Adrenal gland (tissue), 12 donors: ENCODE results near the gene MT1F. TPM values are rescaled to one million over a fixed set of nuclear protein-coding genes. Genes with fewer than 3 reads are reported as not detected.

Experiments
- DNase-seq, 7 donors: peaks; one replicate each; pipeline ENCODE4 v3.0.0-alpha.2; 2019 to 2020
- H3K27ac ChIP-seq, 5 donors: fragments of 200-600 bp; sonication (generic) in 4 of 5; 1 replicate in 3 of 5; 2 replicates in 2 of 5; pipeline versions ENCODE4 v1.5.1 to v1.8.0; 2016 to 2020; ENCODE audit warnings: mild to moderate bottlenecking in 1 of 5
- H3K27me3 ChIP-seq: fragments of 200-600 bp; 2 replicates; pipeline ENCODE4 v1.8.0; 2021
- H3K36me3 ChIP-seq, 2 donors: fragments of 200-600 bp; replicated peaks in 1 of 2; 1 replicate in 1 of 2; 2 replicates in 1 of 2; pipeline versions ENCODE4 v1.5.1 to v1.8.0; 2018 to 2022
- H3K4me1 ChIP-seq, 2 donors: fragments of 200-600 bp; replicated peaks in 1 of 2; 1 replicate in 1 of 2; 2 replicates in 1 of 2; pipeline versions ENCODE4 v1.5.1 to v1.8.0; 2018 to 2021
- H3K4me3 ChIP-seq, 4 donors: fragments of 200-600 bp; sonication (generic) in 3 of 4; one replicate each; pipeline ENCODE4 v1.5.1; 2016 to 2018
- H3K9me3 ChIP-seq, 3 donors: fragments of 200-600 bp; sonication (generic) in 1 of 3; replicated peaks in 1 of 3; 1 replicate in 2 of 3; 2 replicates in 1 of 3; pipeline versions ENCODE4 v1.5.1 to v1.8.0; 2016 to 2021
- CTCF ChIP-seq, 6 experiments: fragments of 450-650 bp in 4 of 6; fragments of 200-600 bp in 2 of 6; sonication (generic) in 1 of 6; IDR thresholded peaks; 1 replicate in 5 of 6; 2 replicates in 1 of 6; pipeline versions ENCODE4 v1.5.1 to v1.8.0; 2016 to 2021; ENCODE audit warnings: antibody characterized with exemption in 6 of 6, mild to moderate bottlenecking in 2 of 6, moderate library complexity in 1 of 6
- POLR2A ChIP-seq, 2 donors: fragments of 450-650 bp; IDR thresholded peaks; one replicate each; pipeline ENCODE4 v1.6.1; 2017; ENCODE audit warnings: antibody characterized with exemption in 2 of 2, mild to moderate bottlenecking in 2 of 2, moderate library complexity in 1 of 2
- WGBS, 4 donors: extraction: QIAGEN DNeasy Blood & Tissue Kit in 2 of 4; methylation state at CpG; one replicate each; pipeline versions ENCODE4 v1.1.5 to v1.1.7; 2013 to 2017; 5-methylcytosine and 5-hydroxymethylcytosine counted together
- intact Hi-C, 2 donors: fragments of 100-400 bp; cut with DNase I; formaldehyde crosslinking; loops; one replicate each; pipeline versions ENCODE4 v1.14.1 to v1.15.0; 2022 to 2023
- polyA plus RNA-seq, 3 donors: library from polyadenylated mRNA; stranded (reverse); fragments of 200-250 nt in 2 of 3; fragments of 350-450 nt in 1 of 3; fragmentation: Illumina TruSeq in 1 of 3; extraction: RNeasy Lipid Tissue Mini Kit (QIAGEN cat#74804) in 1 of 3; gene quantifications; one replicate each; pipeline ENCODE4 v1.2.3, GENCODE V29; 2013 to 2014
- total RNA-seq, 9 donors: library from RNA; depleted of rRNA in 4 of 9; stranded (reverse); fragments of >200 nt in 4 of 9; fragments of 120-200 nt in 1 of 9; fragmentation: NEBNext Ultra II Directional in 1 of 9; extraction: Animal tissue kit (Norgen Biotek cat#: 25700) in 1 of 9; gene quantifications; one replicate each; pipeline versions ENCODE4 v1.1.0 to v1.2.4, GENCODE V29; 2013 to 2023
- donor health status: healthy with polysubstance abuse.
- donor health status: Bipolar disorder and iron deficiency.
- donor health status: DM: yes; HTN: yes; CAD: no.
- donor health status: DM: no; HTN: no; CAD: no.
- donor health status: DM: no; HTN: no; CAD: no.
- donor health status: DM: yes; HTN: yes; CAD: no.

Gene MT1F
- total and polyA plus RNA-seq, 12 donors = 10.8 to 204 (median 44.8) TPM

GRCh38 chr16:56702836-56703235, 45.1 kb downstream of the MT1F start:
- H3K27ac ChIP-seq = peak overlapping the region in 2 of 5 donors; percentile 36 to 54
- H3K36me3 ChIP-seq = no peaks in the 10 kb centered on the region
- H3K4me3 ChIP-seq = no peak overlapping the region
- no peaks in the 10 kb centered on the region for H3K27me3 ChIP-seq
- H3K9me3 ChIP-seq = no peaks in the 10 kb centered on the region
- TF ChIP-seq POLR2A (IDR thresholded peaks at IDR 0.05) = no peak
- TF ChIP-seq CTCF (IDR thresholded peaks at IDR 0.05) = no peak
- intact Hi-C loops = loop anchor here (5.0 to 10.0 kb wide), 2 partner anchors 98 to 101 kb away; partner anchors contain the start of gene MT2A (in 1 of the 2)
- peaks cover 0 to 7% of the 10 kb centered on the region in 2 donors for H3K4me1 ChIP-seq
- peak in 2 of 7 donors; percentile 45 to 62 for DNase-seq
- WGBS, 4 donors = 60 to 78% (median 62%) methylated on average over 5 of the region's 5 CpGs

Other genes starting within 250 kb of the MT1F start
- 100 to 1,000 TPM; 165 to 346 (median 226) TPM for gene AMFR, start 232.4 kb upstream of the MT1F start, total RNA-seq
- gene AMFR, start 232.4 kb upstream of the MT1F start, polyA plus RNA-seq = 100 to 1,000 TPM in 1 of 3 donors, 10 to 100 TPM in 2; 40.3 to 117 (median 72.2) TPM
- 100 to 1,000 TPM in 5 of 9 donors, 10 to 100 TPM in 4; 20.1 to 113 (median 107) TPM for gene NUDT21, start 206.6 kb upstream of the MT1F start, total RNA-seq
- 10 to 100 TPM; 20.9 to 81.3 (median 32.4) TPM for gene NUDT21, start 206.6 kb upstream of the MT1F start, polyA plus RNA-seq
- 100 to 1,000 TPM in 3 of 9 donors, 10 to 100 TPM in 6; 28.1 to 183 (median 54.9) TPM for gene OGFOD1, start 206.4 kb upstream of the MT1F start, total RNA-seq
- gene OGFOD1, start 206.4 kb upstream of the MT1F start, polyA plus RNA-seq = 100 to 1,000 TPM in 1 of 3 donors, 10 to 100 TPM in 1, 1 to 10 TPM in 1; 9.2 to 132 (median 11.5) TPM
- gene BBS2, start 137.9 kb upstream of the MT1F start, total RNA-seq = 100 to 1,000 TPM; 115 to 329 (median 167) TPM
- 100 to 1,000 TPM; 156 to 357 (median 324) TPM for gene BBS2, start 137.9 kb upstream of the MT1F start, polyA plus RNA-seq
- gene MT4, start 92.9 kb upstream of the MT1F start, total RNA-seq = not detected
- not detected for gene MT4, start 92.9 kb upstream of the MT1F start, polyA plus RNA-seq
- 100 to 1,000 TPM in 2 of 9 donors, 10 to 100 TPM in 6, 1 to 10 TPM in 1; 5.5 to 138 (median 40.6) TPM for gene MT3, start 68.4 kb upstream of the MT1F start, total RNA-seq
- gene MT3, start 68.4 kb upstream of the MT1F start, polyA plus RNA-seq = 100 to 1,000 TPM in 2 of 3 donors, 10 to 100 TPM in 1; 54.2 to 354 (median 169) TPM
- gene MT2A, start 49.4 kb upstream of the MT1F start, total RNA-seq = 1,000 to 10,000 TPM in 3 of 9 donors, 100 to 1,000 TPM in 5, 10 to 100 TPM in 1; 43.8 to 6,828 (median 396) TPM
- 1,000 to 10,000 TPM in 1 of 3 donors, 100 to 1,000 TPM in 2; 442 to 2,904 (median 888) TPM for gene MT2A, start 49.4 kb upstream of the MT1F start, polyA plus RNA-seq
- 1,000 to 10,000 TPM in 1 of 9 donors, 100 to 1,000 TPM in 8; 105 to 1,395 (median 311) TPM for gene MT1E, start 32.2 kb upstream of the MT1F start, total RNA-seq
- gene MT1E, start 32.2 kb upstream of the MT1F start, polyA plus RNA-seq = 1,000 to 10,000 TPM in 1 of 3 donors, 100 to 1,000 TPM in 2; 452 to 1,382 (median 541) TPM
- 10 to 100 TPM in 4 of 9 donors, 1 to 10 TPM in 4, under 1 TPM in 1; 0.44 to 14.4 (median 10.0) TPM for gene MT1M, start 25.3 kb upstream of the MT1F start, total RNA-seq
- 10 to 100 TPM in 1 of 3 donors, 1 to 10 TPM in 2; 6.0 to 50.3 (median 8.0) TPM for gene MT1M, start 25.3 kb upstream of the MT1F start, polyA plus RNA-seq
- gene MT1A, start 19.3 kb upstream of the MT1F start, total RNA-seq = 100 to 1,000 TPM in 1 of 9 donors, 10 to 100 TPM in 4, 1 to 10 TPM in 3, not detected in 1; 6.9 to 107 (median 15.9) TPM
- gene MT1A, start 19.3 kb upstream of the MT1F start, polyA plus RNA-seq = 100 to 1,000 TPM in 2 of 3 donors, 10 to 100 TPM in 1; 16.5 to 273 (median 100) TPM
- not detected for gene MT1B, start 6.1 kb upstream of the MT1F start, total RNA-seq
- gene MT1B, start 6.1 kb upstream of the MT1F start, polyA plus RNA-seq = not detected
- gene MT1G, start 10.1 kb downstream of the MT1F start, total RNA-seq = 100 to 1,000 TPM in 1 of 9 donors, 10 to 100 TPM in 4, 1 to 10 TPM in 3, not detected in 1; 3.7 to 146 (median 11.5) TPM
- gene MT1G, start 10.1 kb downstream of the MT1F start, polyA plus RNA-seq = 10 to 100 TPM; 26.1 to 87.2 (median 26.4) TPM
- gene MT1H, start 11.9 kb downstream of the MT1F start, total RNA-seq = under 1 TPM in 1 of 9 donors, not detected in 8; 0.54 TPM
- gene MT1H, start 11.9 kb downstream of the MT1F start, polyA plus RNA-seq = under 1 TPM in 1 of 3 donors, not detected in 2; 0.98 TPM
- gene MT1X, start 24.5 kb downstream of the MT1F start, total RNA-seq = 100 to 1,000 TPM in 4 of 9 donors, 10 to 100 TPM in 5; 29.4 to 373 (median 90.4) TPM
- 100 to 1,000 TPM in 2 of 3 donors, 10 to 100 TPM in 1; 65.3 to 438 (median 108) TPM for gene MT1X, start 24.5 kb downstream of the MT1F start, polyA plus RNA-seq
- gene NUP93, start 72.2 kb downstream of the MT1F start, total RNA-seq = 10 to 100 TPM; 29.3 to 71.1 (median 39.7) TPM
- 10 to 100 TPM; 35.8 to 65.1 (median 52.7) TPM for gene NUP93, start 72.2 kb downstream of the MT1F start, polyA plus RNA-seq
- under 1 TPM in 1 of 9 donors, not detected in 8; 0.06 TPM for gene SLC12A3, start 207.2 kb downstream of the MT1F start, total RNA-seq
- gene SLC12A3, start 207.2 kb downstream of the MT1F start, polyA plus RNA-seq = under 1 TPM in 1 of 3 donors, not detected in 2; 0.03 TPM